OCI-LY3 (cell line): ENCODE results near the gene MS4A4E.

Experiments
- CTCF ChIP-seq: fragments of 200-600, 300-600 bp; sonication (generic); IDR thresholded peaks from 2 replicates; pipeline ENCODE4 v1.5.1; 2014; ENCODE audit warnings: antibody characterized with exemption, low read length, low read depth
- EZH2phosphoT487 ChIP-seq: fragments of 200-600 bp; shearing (Covaris generic); IDR thresholded peaks from 2 replicates; pipeline ENCODE4 v1.6.1; 2018; ENCODE audit warnings: antibody characterized with exemption, mixed run types, low read depth

GRCh38 chr11:60230681-60231080, 12.3 kb downstream of the MS4A4E start:
- no peak for TF ChIP-seq CTCF
- TF ChIP-seq EZH2phosphoT487, result no peak
